ENCODE data around the gene MFN2.

DNA sequence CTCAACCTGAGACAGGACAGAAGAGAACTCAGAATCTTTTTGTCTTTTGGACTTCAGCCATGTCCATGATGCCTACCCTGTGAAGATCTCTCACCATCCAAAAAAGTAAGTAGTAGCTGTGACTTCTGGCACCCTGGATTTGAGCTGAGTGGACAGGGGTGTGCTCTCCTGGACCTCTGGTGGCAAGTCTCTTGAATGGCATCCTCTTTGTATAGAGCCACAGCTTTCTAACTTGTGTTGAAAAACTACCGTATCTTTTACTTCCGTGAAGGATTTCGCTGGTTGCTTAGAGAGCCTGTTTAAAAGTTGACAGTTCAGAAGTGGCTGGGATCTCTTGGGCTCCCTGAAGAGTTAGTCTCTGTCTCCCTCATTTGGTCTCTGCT lies 1.8 kb downstream of the MFN2 start:
- TF ChIP-seq YY1 (IDR thresholded peaks at IDR 0.05; ENCODE audit: insufficient read depth, insufficient read length) (no peak), ZNF274 (IDR thresholded peaks at IDR 0.05; ENCODE audit: low read depth, low read length) (no peak)

Data from NT2/D1 (cell line).